Right cardiac atrium (tissue), 5 donors: ENCODE measurements around the gene RASSF4. TPM values are rescaled to one million over a fixed set of nuclear protein-coding genes. Genes with fewer than 3 reads are reported as not detected.

ENCODE experiments used
- ATAC-seq, 2 donors: fragments of 200-7000 bp; cut with Tn5 transposase; one replicate each; pipeline versions ENCODE4 v1.8.0 to v1.9.1; 2020; ENCODE audit warnings: moderate library complexity in 2 of 2, mild to moderate bottlenecking in 1 of 2
- DNase-seq, 3 donors: peaks; one replicate each; pipeline ENCODE4 v3.0.0-alpha.2; 2020
- H3K27ac ChIP-seq: one replicate; pipeline ENCODE4 v1.5.1; 2013; ENCODE audit warnings: mild to moderate bottlenecking, low read length, control low read depth, moderate library complexity
- H3K27me3 ChIP-seq: one replicate; pipeline ENCODE4 v1.6.1; 2013; ENCODE audit not compliant: control insufficient read depth, insufficient read depth
- H3K4me1 ChIP-seq: one replicate; pipeline ENCODE4 v1.6.1; 2013; ENCODE audit warnings: low read length; ENCODE audit not compliant: control insufficient read depth, insufficient read depth
- H3K4me3 ChIP-seq: one replicate; pipeline ENCODE4 v1.5.1; 2013; ENCODE audit warnings: low read length, control low read depth
- H3K9me3 ChIP-seq: one replicate; pipeline ENCODE4 v1.6.1; 2013; ENCODE audit warnings: low read length; ENCODE audit not compliant: control insufficient read depth
- WGBS: extraction: QIAGEN DNeasy Blood & Tissue Kit; methylation state at CpG from one replicate; pipeline ENCODE4 v1.1.7; 2013; 5-methylcytosine and 5-hydroxymethylcytosine counted together
- intact Hi-C, 4 donors: fragments of 100-400 bp; cut with DNase I; formaldehyde crosslinking; loops; one replicate each; pipeline versions ENCODE4 v1.11.0 to v1.14.0; 2022 to 2023
- polyA plus RNA-seq: library from polyadenylated mRNA; stranded (reverse); fragments of 200-250 nt; gene quantifications from one replicate; pipeline ENCODE4 v1.2.3, GENCODE V29; 2013
- total RNA-seq, 4 donors: library from RNA; stranded (reverse); fragmentation: NEBNext Ultra II Directional; extraction: Animal tissue kit (Norgen Biotek cat#: 25700); gene quantifications; one replicate each; pipeline ENCODE4 v1.2.1, GENCODE V29; 2021
- donor health status: healthy with polysubstance abuse.
- donor health status: DM: no; HTN: yes; CAD: no.
- donor health status: DM: no; HTN: no; CAD: no.
- donor health status: DM: no; HTN: yes; CAD: no; lungs with severe emphysema.
- donor health status: DM: yes; HTN: yes; CAD: no.

Gene RASSF4
- total and polyA plus RNA-seq, 5 donors: 45.4 to 92.1 (median 71.3) TPM

DNA sequence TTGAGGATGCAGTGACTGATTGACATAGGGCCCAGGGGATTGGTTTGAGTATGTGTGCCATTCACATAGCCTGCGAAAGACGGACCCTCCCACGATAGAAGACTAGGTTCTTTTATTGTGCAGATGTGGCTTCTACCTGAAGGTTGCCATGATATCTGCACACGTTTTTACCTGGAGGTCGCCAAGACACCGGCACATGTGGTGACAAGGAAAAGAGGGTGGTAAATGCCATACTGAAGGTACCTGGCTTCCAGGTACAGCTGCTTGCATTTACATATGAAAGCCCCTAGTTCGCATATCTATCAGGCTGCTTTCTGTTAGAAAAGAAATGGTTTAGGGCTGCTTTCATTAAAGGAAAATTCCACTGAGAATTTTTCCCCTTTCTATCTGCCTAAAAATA is 84.7 kb downstream of the RASSF4 start:
- Histone ChIP-seq H3K9me3 (no peaks in the 10 kb centered on the region), H3K4me1 (no peaks in the 10 kb centered on the region), H3K27me3 (no peaks in the 10 kb centered on the region), H3K4me3 (no peak overlapping the region), H3K27ac (no peak overlapping the region)
- ATAC-seq (no peak), DNase-seq (no peak)
- WGBS: 50% methylated on average over 7 of the region's 7 CpGs
- intact Hi-C loops: no loop called here

Other genes with a start within 250 kb of the RASSF4 start
- under 1 TPM in 3 of 4 donors, not detected in 1; 0.23 to 0.71 (median 0.29) TPM for gene TMEM72, start 48.5 kb upstream of the RASSF4 start, total RNA-seq
- 0.14 TPM for gene TMEM72, start 48.5 kb upstream of the RASSF4 start, polyA plus RNA-seq
- gene DEPP1, start 19.0 kb downstream of the RASSF4 start, total RNA-seq: 10 to 100 TPM; 18.8 to 43.8 (median 23.8) TPM
- gene DEPP1, start 19.0 kb downstream of the RASSF4 start, polyA plus RNA-seq: 32.5 TPM
- 10 to 100 TPM; 15.4 to 20.7 (median 19.2) TPM for gene ZNF22, start 41.1 kb downstream of the RASSF4 start, total RNA-seq
- gene ZNF22, start 41.1 kb downstream of the RASSF4 start, polyA plus RNA-seq: 14.8 TPM